K562 (cell line): ENCODE results near the gene ANKMY1.

Experiments
- CEBPB ChIP-seq: fragments of 450-650 bp; IDR thresholded peaks from 2 replicates; pipeline ENCODE4 v1.6.1; 2016; ENCODE audit warnings: missing genetic modification characterization, missing compliant biosample characterization
- CTCF ChIP-seq, 3 experiments: IDR thresholded peaks in 2 of 3; conservative IDR thresholded peaks in 1 of 3; 2 replicates each; pipeline ENCODE4 v1.5.1; 2011 to 2012; ENCODE audit warnings: low read length in 3 of 3, mild to moderate bottlenecking in 3 of 3, control low read depth in 2 of 3, improper control_type of control experiment in 1 of 3, inconsistent platforms in 1 of 3, low read depth in 1 of 3, mixed read lengths in 1 of 3, moderate library complexity in 1 of 3; ENCODE audit not compliant: insufficient read depth in 2 of 3
- EGR1 ChIP-seq: fragments of 450-650 bp; conservative IDR thresholded peaks from 2 replicates; pipeline ENCODE4 v1.6.1; 2017; ENCODE audit warnings: mild to moderate bottlenecking
- ESRRA ChIP-seq: fragments of 450-650 bp; IDR thresholded peaks from 2 replicates; pipeline ENCODE4 v1.6.1; 2014; ENCODE audit warnings: low read depth, mild to moderate bottlenecking, moderate library complexity, borderline replicate concordance
- HDAC6 ChIP-seq: IDR thresholded peaks from 2 replicates; pipeline ENCODE4 v1.6.1; 2012; ENCODE audit warnings: low read depth, mild to moderate bottlenecking, control low read depth, inconsistent platforms, low read length, moderate library complexity
- MLX ChIP-seq, 2 experiments: fragments of 450-650 bp in 1 of 2; sonication (generic) in 1 of 2; formaldehyde crosslinking; conservative IDR thresholded peaks; 2 replicates each; pipeline versions ENCODE4 v1.4.0 to v1.8.1; 2020 to 2022; ENCODE audit warnings: mild to moderate bottlenecking in 1 of 2, missing genetic modification reagents in 1 of 2
- MNT ChIP-seq, 2 experiments: fragments of 450-650 bp; conservative IDR thresholded peaks; 2 replicates each; pipeline ENCODE4 v1.6.1; 2017; ENCODE audit warnings: mild to moderate bottlenecking in 2 of 2, moderate library complexity in 2 of 2
- NCOR1 ChIP-seq: fragments of 450-650 bp; IDR thresholded peaks from 2 replicates; pipeline ENCODE4 v1.6.1; 2016; ENCODE audit warnings: mild to moderate bottlenecking, moderate library complexity
- PATZ1 ChIP-seq: fragments of 250-450 bp; sonication (Bioruptor Pico); IDR thresholded peaks from 2 replicates; pipeline ENCODE4 v1.5.0; 2020; ENCODE audit warnings: mild to moderate bottlenecking, borderline replicate concordance
- TAF1 ChIP-seq: IDR thresholded peaks from 2 replicates; pipeline ENCODE4 v1.6.1; 2011; ENCODE audit warnings: mild to moderate bottlenecking, low read length, moderate library complexity; ENCODE audit not compliant: insufficient read depth, control insufficient read depth, severe bottlenecking; ENCODE audit errors: extremely low read depth
- TARDBP ChIP-seq: fragments of 450-650 bp; IDR thresholded peaks from 2 replicates; pipeline ENCODE4 v1.6.1; 2016
- VEZF1 ChIP-seq: fragments of 200-800 bp; sonication (Bioruptor generic); IDR thresholded peaks from 2 replicates; pipeline ENCODE4 v1.6.1; 2017; ENCODE audit warnings: missing genetic modification characterization, missing compliant biosample characterization
- ZBTB33 ChIP-seq: sonication (generic); formaldehyde crosslinking; IDR thresholded peaks from 2 replicates; pipeline ENCODE4 v1.8.1; 2023; ENCODE audit warnings: mild to moderate bottlenecking, missing genetic modification reagents
- TF ChIP-seq, protein P1 (sequence below): sonication (generic); formaldehyde crosslinking; IDR thresholded peaks from 2 replicates; pipeline ENCODE4 v1.8.0; 2022; ENCODE audit warnings: mild to moderate bottlenecking, low read depth, missing genetic modification reagents

DNA sequence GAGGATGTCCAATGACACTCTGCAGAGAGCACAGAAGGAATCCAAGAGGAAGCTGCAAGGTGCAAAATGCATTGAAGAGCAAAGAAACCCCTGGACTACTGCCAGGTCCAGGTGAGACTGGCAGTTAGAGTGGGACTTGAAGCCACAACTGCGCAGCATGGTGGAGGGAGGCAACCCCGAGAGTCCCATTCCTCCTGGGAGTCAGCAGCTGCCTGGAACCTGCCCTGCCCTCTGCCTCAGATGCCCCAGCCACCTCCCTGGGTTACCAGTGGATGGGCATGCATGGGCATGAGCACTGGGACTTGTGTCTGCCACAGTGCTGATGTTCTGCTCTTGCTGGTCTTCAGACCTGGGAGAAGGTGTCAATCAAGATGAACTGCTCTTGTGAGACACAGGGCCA is 43.2 kb downstream of the ANKMY1 start:
- TF ChIP-seq ZBTB33 (CRISPR knock-in tag): no peak
- no peak for TF ChIP-seq CTCF (IDR thresholded peaks at IDR 0.05 in 2 of 3, conservative IDR thresholded peaks at IDR 0.05 in 1 of 3; ENCODE audit: insufficient read depth in 2 of 3, low read depth in 1 of 3, low read length in 3 of 3)
- no peak for TF ChIP-seq EGR1
- no peak for TF ChIP-seq TAF1
- no peak for TF ChIP-seq PATZ1 (CRISPR knock-in tag)
- TF ChIP-seq ESRRA: no peak
- TF ChIP-seq VEZF1 (CRISPR knock-in tag): no peak
- TF ChIP-seq MLX (CRISPR knock-in tag; conservative IDR thresholded peaks at IDR 0.05): no peak
- TF ChIP-seq MNT (conservative IDR thresholded peaks at IDR 0.05): no peak
- no peak for TF ChIP-seq NCOR1
- TF ChIP-seq, protein P1, sequence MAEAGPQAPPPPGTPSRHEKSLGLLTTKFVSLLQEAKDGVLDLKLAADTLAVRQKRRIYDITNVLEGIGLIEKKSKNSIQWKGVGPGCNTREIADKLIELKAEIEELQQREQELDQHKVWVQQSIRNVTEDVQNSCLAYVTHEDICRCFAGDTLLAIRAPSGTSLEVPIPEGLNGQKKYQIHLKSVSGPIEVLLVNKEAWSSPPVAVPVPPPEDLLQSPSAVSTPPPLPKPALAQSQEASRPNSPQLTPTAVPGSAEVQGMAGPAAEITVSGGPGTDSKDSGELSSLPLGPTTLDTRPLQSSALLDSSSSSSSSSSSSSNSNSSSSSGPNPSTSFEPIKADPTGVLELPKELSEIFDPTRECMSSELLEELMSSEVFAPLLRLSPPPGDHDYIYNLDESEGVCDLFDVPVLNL: no peak
- no peak for TF ChIP-seq HDAC6
- TF ChIP-seq TARDBP: no peak
- no peak for TF ChIP-seq CEBPB (tag)
